CD4-positive, alpha-beta memory T cell (primary cell): ENCODE results near the gene CD80. TPM values are rescaled to one million over a fixed set of nuclear protein-coding genes. Genes with fewer than 3 reads are reported as not detected.

Source experiments
- CTCF ChIA-PET: fragments of 350-600 bp; sonication (Branson Sonifier 250); formaldehyde crosslinking; loops from one replicate; lab custom pipeline; 2021; ENCODE audit warnings: inconsistent platforms; ENCODE audit not compliant: partially characterized antibody; lab: Charles Lee
- POLR2A ChIA-PET: fragments of 350-600 bp; sonication (Branson Sonifier 250); formaldehyde crosslinking; loops from one replicate; lab custom pipeline; 2021; ENCODE audit not compliant: partially characterized antibody; lab: Charles Lee
- DNase-seq, 5 donors: peaks; one replicate each; pipeline versions ENCODE4 v3.0.0 to v3.0.0-alpha.2; 2020 to 2022; ENCODE audit warnings: mixed read lengths in 1 of 5
- H3K27ac ChIP-seq: one replicate; pipeline ENCODE4 v1.7.0; 2013; ENCODE audit warnings: low read depth, low read length
- H3K27me3 ChIP-seq: 2 replicates; pipeline ENCODE4 v1.7.0; 2013; ENCODE audit warnings: mild to moderate bottlenecking, low read length, moderate library complexity; ENCODE audit not compliant: insufficient read depth
- H3K36me3 ChIP-seq: 2 replicates; pipeline ENCODE4 v1.7.0; 2013; ENCODE audit warnings: mild to moderate bottlenecking, low read length, moderate library complexity; ENCODE audit not compliant: insufficient read depth
- H3K4me1 ChIP-seq: 2 replicates; pipeline ENCODE4 v1.7.0; 2013; ENCODE audit warnings: mild to moderate bottlenecking, low read length, moderate library complexity; ENCODE audit not compliant: insufficient read depth
- H3K4me3 ChIP-seq, 2 donors: one replicate each; pipeline ENCODE4 v1.7.0; 2013; ENCODE audit warnings: low read length in 2 of 2, mild to moderate bottlenecking in 1 of 2
- H3K9me3 ChIP-seq, 2 donors: one replicate each; pipeline ENCODE4 v1.7.0; 2013; ENCODE audit warnings: low read length in 2 of 2, control low read depth in 1 of 2; ENCODE audit not compliant: control insufficient read depth in 1 of 2
- H3K27ac Mint-ChIP-seq, 7 donors: one replicate each; pipeline ENCODE4 v1.8.0; 2020 to 2021; ENCODE audit warnings: mixed read lengths in 7 of 7, mild to moderate bottlenecking in 6 of 7, inconsistent platforms in 3 of 7, moderate library complexity in 3 of 7
- H3K27me3 Mint-ChIP-seq, 2 donors: one replicate each; pipeline ENCODE4 v1.8.0; 2020 to 2021; ENCODE audit warnings: mixed read lengths in 2 of 2
- H3K36me3 Mint-ChIP-seq, 2 donors: one replicate each; pipeline ENCODE4 v1.8.0; 2020 to 2021; ENCODE audit warnings: mixed read lengths in 2 of 2, inconsistent platforms in 1 of 2, mild to moderate bottlenecking in 1 of 2
- H3K4me1 Mint-ChIP-seq, 4 donors: one replicate each; pipeline ENCODE4 v1.8.0; 2020 to 2021; ENCODE audit warnings: mixed read lengths in 4 of 4, mild to moderate bottlenecking in 1 of 4
- H3K4me3 Mint-ChIP-seq, 8 donors: one replicate each; pipeline ENCODE4 v1.8.0; 2020 to 2021; ENCODE audit warnings: mixed read lengths in 8 of 8, mild to moderate bottlenecking in 7 of 8, moderate library complexity in 6 of 8, inconsistent platforms in 3 of 8
- H3K9me3 Mint-ChIP-seq, 8 donors: one replicate each; pipeline ENCODE4 v1.8.0; 2020 to 2021; ENCODE audit warnings: mixed read lengths in 8 of 8, mild to moderate bottlenecking in 5 of 8, inconsistent platforms in 3 of 8, moderate library complexity in 1 of 8
- intact Hi-C: fragments of 100-400 bp; cut with micrococcal nuclease; formaldehyde crosslinking; loops from one replicate; pipeline ENCODE4 v1.15.1; 2023
- polyA plus RNA-seq, 2 donors: library from polyadenylated mRNA; unstranded; fragments of 300-500 nt; fragmentation: Illumina TruSeq; gene quantifications; one replicate each; pipeline ENCODE4 v1.2.3, GENCODE V29; 2021
- total RNA-seq, 2 experiments: library from RNA; stranded (reverse); gene quantifications; one replicate each; pipeline ENCODE4 v1.2.3, GENCODE V29; 2021

The CD80 gene
- total and polyA plus RNA-seq, 4 experiments from 2014 or later = 0.42 to 1.6 (median 0.44) TPM; not detected in 1

GRCh38 chr3:119498186-119499011 is 61.0 kb downstream of the CD80 start, which contains the start of gene TIMMDC1:
Gene TIMMDC1, plus strand, starts transcription at chr3:119498547. Its CDS starts 187 bp downstream, at chr3:119498734.
- H3K9me3 ChIP-seq = no peaks in the 10 kb centered on the region
- H3K36me3 Mint-ChIP-seq = peaks cover 0 to 17% of the 10 kb centered on the region in 2 donors
- H3K36me3 ChIP-seq = peaks cover 2% of the 10 kb centered on the region
- POLR2A ChIA-PET = interaction anchor here (0.6 to 6.2 kb wide), 22 partner anchors 9 to 1097 kb away, joined by 3 to 204 read pairs (median 3); partner anchors contain the start of genes ARHGAP31, B4GALT4, COX17 and GSK3B
- DNase-seq = peak; percentile 96 to 98 (median 97)
- peak within 1 kb of the TSS; percentile 98 to 100 (median 99) for H3K4me3 Mint-ChIP-seq
- peaks cover 13 to 42% (median 33%) of the 10 kb centered on the region in 4 donors for H3K4me1 Mint-ChIP-seq
- H3K27ac ChIP-seq = peak within 1 kb of the TSS; percentile 92
- no peaks in the 10 kb centered on the region for H3K9me3 Mint-ChIP-seq
- H3K4me1 ChIP-seq = peaks cover 31% of the 10 kb centered on the region
- H3K27me3 ChIP-seq = no peaks in the 10 kb centered on the region
- no peaks in the 10 kb centered on the region for H3K27me3 Mint-ChIP-seq
- intact Hi-C loops = loop anchor here (1.0 kb wide), 5 partner anchors 29 to 596 kb away; partner anchors contain the start of genes B4GALT4, COX17, GSK3B and TMEM39A
- CTCF ChIA-PET = interaction anchor here (1.0 to 2.2 kb wide), 4 partner anchors 25 to 204 kb away, joined by 4 to 6 read pairs (median 5); partner anchors contain the start of genes ARHGAP31, POGLUT1 and TMEM39A
- peak within 1 kb of the TSS; percentile 99 to 100 (median 100) for H3K27ac Mint-ChIP-seq
- peak within 1 kb of the TSS; percentile 82 to 93 for H3K4me3 ChIP-seq

DNA sequence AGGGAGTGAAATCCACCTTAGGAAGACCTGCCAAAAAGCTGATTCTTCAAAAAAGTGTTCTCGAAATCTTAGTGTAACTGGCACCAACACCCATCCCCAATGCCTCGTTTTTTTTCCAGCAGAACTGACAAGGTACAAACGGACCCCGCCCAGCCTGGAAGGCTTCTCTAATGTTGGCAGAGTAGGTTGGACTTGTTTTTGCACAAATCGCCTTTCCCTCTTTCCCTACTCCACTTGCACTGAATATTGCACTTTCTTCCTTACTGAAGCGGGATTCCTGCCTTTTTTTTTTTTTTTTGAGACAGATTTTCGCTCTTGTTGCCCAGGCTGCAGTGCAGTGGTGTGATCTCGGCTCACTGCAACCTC is 61.6 kb downstream of the CD80 start:
- intact Hi-C loops = loop anchor here (1.0 kb wide), 5 partner anchors 29 to 596 kb away; partner anchors contain the start of genes B4GALT4, COX17, GSK3B and TMEM39A
- H3K4me3 Mint-ChIP-seq = peak overlapping the region; percentile 98 to 100 (median 99)
- H3K9me3 ChIP-seq = no peaks in the 10 kb centered on the region
- H3K27ac Mint-ChIP-seq = peak overlapping the region; percentile 99 to 100 (median 100)
- ChIA-PET POLR2A (interaction anchor here (0.7 to 6.2 kb wide), 18 partner anchors 8 to 1098 kb away, joined by 3 to 204 read pairs (median 4); partner anchors contain the start of genes ARHGAP31, COX17, GSK3B and LRRC58), CTCF (interaction anchor here (1.0 to 2.2 kb wide), 3 partner anchors 24 to 203 kb away, joined by 4 to 6 read pairs (median 4); partner anchors contain the start of genes ARHGAP31 and POGLUT1)
- H3K9me3 Mint-ChIP-seq = no peaks in the 10 kb centered on the region
- DNase-seq = peak in 2 of 5 donors; percentile 1 to 8
- H3K27me3 ChIP-seq = no peaks in the 10 kb centered on the region
- peaks cover 31% of the 10 kb centered on the region for H3K4me1 ChIP-seq
- H3K4me3 ChIP-seq = peak overlapping the region; percentile 82 to 93
- peaks cover 1 to 20% of the 10 kb centered on the region in 2 donors for H3K36me3 Mint-ChIP-seq
- no peaks in the 10 kb centered on the region for H3K36me3 ChIP-seq
- peaks cover 13 to 42% (median 33%) of the 10 kb centered on the region in 4 donors for H3K4me1 Mint-ChIP-seq
- H3K27ac ChIP-seq = peak overlapping the region; percentile 92
- H3K27me3 Mint-ChIP-seq = no peaks in the 10 kb centered on the region

- peaks cover 22 to 37% of the 10 kb centered on the region in 2 donors for H3K36me3 Mint-ChIP-seq
- H3K27ac Mint-ChIP-seq = no peak overlapping the region
- Histone ChIP-seq H3K27ac (no peak overlapping the region), H3K36me3 (no peaks in the 10 kb centered on the region), H3K4me3 (no peak overlapping the region), H3K4me1 (peaks cover 17% of the 10 kb centered on the region), H3K9me3 (no peaks in the 10 kb centered on the region), H3K27me3 (no peaks in the 10 kb centered on the region)
- no peak for DNase-seq
- intact Hi-C loops = no loop called here
- H3K9me3 Mint-ChIP-seq = no peaks in the 10 kb centered on the region
- no peaks in the 10 kb centered on the region for H3K27me3 Mint-ChIP-seq
- peaks cover 4 to 29% (median 19%) of the 10 kb centered on the region in 4 donors for H3K4me1 Mint-ChIP-seq
- ChIA-PET CTCF (no interaction called here), POLR2A (interaction anchor here (0.6 to 1.2 kb wide), 3 partner anchors 14 to 855 kb away, joined by 3 to 4 read pairs (median 3); partner anchors contain the start of genes LRRC58 and TMEM39A)
- H3K4me3 Mint-ChIP-seq = no peak overlapping the region
These were observed 64.8 kb downstream of the CD80 start for GRCh38 chr3:119494597-119494996.

GRCh38 chr3:119492810-119493209 is 66.6 kb downstream of the CD80 start:
- Histone ChIP-seq H3K9me3 (no peaks in the 10 kb centered on the region), H3K4me1 (peaks cover 6% of the 10 kb centered on the region), H3K4me3 (no peak overlapping the region), H3K27ac (no peak overlapping the region), H3K36me3 (peaks cover 8% of the 10 kb centered on the region), H3K27me3 (no peaks in the 10 kb centered on the region)
- Mint-ChIP-seq H3K27me3 (no peaks in the 10 kb centered on the region), H3K4me3 (no peak overlapping the region), H3K27ac (no peak overlapping the region), H3K4me1 (peaks cover 2 to 15% (median 10%) of the 10 kb centered on the region in 4 donors), H3K36me3 (peaks cover 22 to 42% of the 10 kb centered on the region in 2 donors), H3K9me3 (no peaks in the 10 kb centered on the region)
- intact Hi-C loops = no loop called here
- no peak for DNase-seq
- ChIA-PET CTCF (no interaction called here), POLR2A (interaction anchor here (0.6 kb wide), 1 partner anchor 198 kb away, joined by 3 read pairs; no protein-coding TSS in a partner anchor)

DNA sequence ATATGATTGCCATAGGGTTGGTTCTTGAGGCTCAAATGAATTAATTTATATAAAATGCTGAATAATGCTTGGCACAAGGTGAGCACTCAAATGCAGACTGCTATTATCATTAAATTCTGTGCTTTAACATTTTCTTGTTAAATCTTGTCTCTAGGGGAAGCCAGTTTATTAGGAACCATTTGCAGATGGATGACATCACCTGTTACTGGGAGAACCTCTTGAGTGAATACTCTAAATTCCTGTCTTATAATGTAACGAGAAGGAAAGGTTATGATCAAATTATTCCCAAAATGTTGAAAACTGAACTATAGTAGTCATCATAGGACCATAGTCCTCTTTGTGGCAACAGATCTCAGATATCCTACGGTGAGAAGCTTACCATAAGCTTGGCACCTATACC is 67.3 kb downstream of the CD80 start:
- H3K27me3 ChIP-seq = no peaks in the 10 kb centered on the region
- H3K9me3 ChIP-seq = no peaks in the 10 kb centered on the region
- Mint-ChIP-seq H3K4me3 (no peak overlapping the region), H3K27ac (no peak overlapping the region), H3K4me1 (peaks cover 2 to 8% (median 5%) of the 10 kb centered on the region in 4 donors), H3K9me3 (no peaks in the 10 kb centered on the region), H3K27me3 (no peaks in the 10 kb centered on the region), H3K36me3 (peaks cover 22 to 42% of the 10 kb centered on the region in 2 donors)
- POLR2A ChIA-PET = no interaction called here
- H3K36me3 ChIP-seq = peaks cover 8% of the 10 kb centered on the region
- H3K27ac ChIP-seq = no peak overlapping the region
- no peak overlapping the region for H3K4me3 ChIP-seq
- H3K4me1 ChIP-seq = no peaks in the 10 kb centered on the region
- intact Hi-C loops = no loop called here
- CTCF ChIA-PET = no interaction called here
- no peak for DNase-seq

- CTCF ChIA-PET = interaction anchor here (1.6 kb wide), 1 partner anchor 21 kb away, joined by 6 read pairs; the partner anchor contains the start of gene POGLUT1
- Mint-ChIP-seq H3K27ac (peak overlapping the region in 4 of 7 donors; percentile 23 to 74 (median 50)), H3K27me3 (no peaks in the 10 kb centered on the region), H3K9me3 (no peaks in the 10 kb centered on the region), H3K4me1 (peaks cover 2 to 8% (median 5%) of the 10 kb centered on the region in 4 donors), H3K4me3 (peak overlapping the region in 1 of 8 donors; percentile 43), H3K36me3 (peaks cover 38 to 62% of the 10 kb centered on the region in 2 donors)
- POLR2A ChIA-PET = interaction anchor here (1.9 to 2.6 kb wide), 3 partner anchors 9 to 27 kb away, joined by 8 to 15 read pairs (median 8); partner anchors contain the start of genes POGLUT1, TIMMDC1 and TMEM39A
- Histone ChIP-seq H3K4me1 (no peaks in the 10 kb centered on the region), H3K27ac (no peak overlapping the region), H3K9me3 (no peaks in the 10 kb centered on the region), H3K36me3 (peaks cover 28% of the 10 kb centered on the region), H3K27me3 (no peaks in the 10 kb centered on the region), H3K4me3 (no peak overlapping the region)
- intact Hi-C loops = no loop called here
- no peak for DNase-seq
These were observed 69.3 kb downstream of the CD80 start for GRCh38 chr3:119490153-119490552.
